RWPE1 (cell line): ENCODE data around the gene CCDC192.

Experiments
- CTCF ChIA-PET: fragments of 350-600 bp; sonication (Branson Sonifier 250); formaldehyde crosslinking; extraction: SDS; loops from one replicate; lab custom pipeline; 2021; lab: Yijun Ruan, JAX
- POLR2A ChIA-PET: fragments of 400-600 bp; formaldehyde crosslinking; extraction: SDS; loops from one replicate; lab custom pipeline; 2020; ENCODE audit warnings: antibody characterized with exemption; ENCODE audit not compliant: low non-redundant PET; lab: Yijun Ruan, JAX
- DNase-seq: peaks from one replicate; pipeline ENCODE4 v3.0.0; 2012; ENCODE audit warnings: low spot score
- H3K27ac ChIP-seq: fragments of 450-650 bp; 2 replicates; pipeline ENCODE4 v1.5.1; 2017
- TF ChIP-seq, protein P1 (sequence below): fragments of 450-650 bp; conservative IDR thresholded peaks from 2 replicates; pipeline ENCODE4 v1.5.1; 2017; ENCODE audit warnings: low read depth, mild to moderate bottlenecking

Gene CCDC192

DNA sequence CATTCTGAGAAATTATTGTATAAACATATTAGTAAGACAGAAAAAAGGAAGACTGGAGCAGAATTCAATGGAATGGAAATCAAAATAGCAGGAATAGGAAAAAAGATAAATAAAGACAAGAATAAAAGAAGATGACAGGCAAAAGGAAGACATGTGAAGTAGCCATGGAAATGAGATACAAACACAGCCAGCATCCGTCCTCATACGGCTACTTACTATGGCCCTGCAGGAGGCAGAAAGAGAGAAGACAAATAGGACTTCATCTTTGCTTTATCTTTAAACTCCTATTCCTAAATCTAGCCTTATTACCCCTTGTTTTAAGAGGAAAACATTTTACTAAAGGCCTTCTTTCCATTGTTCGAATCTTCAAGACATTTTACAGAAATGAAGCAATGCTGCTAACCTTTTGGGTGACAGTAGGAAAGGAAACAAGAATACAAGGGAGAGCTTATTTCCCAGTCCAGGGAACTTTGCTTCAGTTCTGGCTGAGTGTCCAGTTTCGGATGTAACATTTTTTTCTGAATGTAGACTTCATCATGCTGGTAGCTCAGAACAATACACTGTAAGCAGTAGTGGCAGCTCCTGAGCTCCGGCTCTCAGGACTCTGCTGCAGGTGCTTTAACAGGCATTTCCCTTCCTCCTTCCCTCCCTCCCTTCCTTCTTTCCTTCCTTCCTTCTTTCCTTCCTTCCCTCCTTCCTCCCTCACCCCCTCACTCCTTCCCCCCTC, 274.0 kb downstream of the CCDC192 start:
- TF ChIP-seq, protein P1, sequence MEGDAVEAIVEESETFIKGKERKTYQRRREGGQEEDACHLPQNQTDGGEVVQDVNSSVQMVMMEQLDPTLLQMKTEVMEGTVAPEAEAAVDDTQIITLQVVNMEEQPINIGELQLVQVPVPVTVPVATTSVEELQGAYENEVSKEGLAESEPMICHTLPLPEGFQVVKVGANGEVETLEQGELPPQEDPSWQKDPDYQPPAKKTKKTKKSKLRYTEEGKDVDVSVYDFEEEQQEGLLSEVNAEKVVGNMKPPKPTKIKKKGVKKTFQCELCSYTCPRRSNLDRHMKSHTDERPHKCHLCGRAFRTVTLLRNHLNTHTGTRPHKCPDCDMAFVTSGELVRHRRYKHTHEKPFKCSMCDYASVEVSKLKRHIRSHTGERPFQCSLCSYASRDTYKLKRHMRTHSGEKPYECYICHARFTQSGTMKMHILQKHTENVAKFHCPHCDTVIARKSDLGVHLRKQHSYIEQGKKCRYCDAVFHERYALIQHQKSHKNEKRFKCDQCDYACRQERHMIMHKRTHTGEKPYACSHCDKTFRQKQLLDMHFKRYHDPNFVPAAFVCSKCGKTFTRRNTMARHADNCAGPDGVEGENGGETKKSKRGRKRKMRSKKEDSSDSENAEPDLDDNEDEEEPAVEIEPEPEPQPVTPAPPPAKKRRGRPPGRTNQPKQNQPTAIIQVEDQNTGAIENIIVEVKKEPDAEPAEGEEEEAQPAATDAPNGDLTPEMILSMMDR = no peak
- no peak overlapping the region for H3K27ac ChIP-seq
- ChIA-PET POLR2A (no interaction called here), CTCF (interaction anchor here (0.9 kb wide), 1 partner anchor 23 kb away, joined by 3 read pairs; no protein-coding TSS in a partner anchor)
- DNase-seq = no peak

DNA sequence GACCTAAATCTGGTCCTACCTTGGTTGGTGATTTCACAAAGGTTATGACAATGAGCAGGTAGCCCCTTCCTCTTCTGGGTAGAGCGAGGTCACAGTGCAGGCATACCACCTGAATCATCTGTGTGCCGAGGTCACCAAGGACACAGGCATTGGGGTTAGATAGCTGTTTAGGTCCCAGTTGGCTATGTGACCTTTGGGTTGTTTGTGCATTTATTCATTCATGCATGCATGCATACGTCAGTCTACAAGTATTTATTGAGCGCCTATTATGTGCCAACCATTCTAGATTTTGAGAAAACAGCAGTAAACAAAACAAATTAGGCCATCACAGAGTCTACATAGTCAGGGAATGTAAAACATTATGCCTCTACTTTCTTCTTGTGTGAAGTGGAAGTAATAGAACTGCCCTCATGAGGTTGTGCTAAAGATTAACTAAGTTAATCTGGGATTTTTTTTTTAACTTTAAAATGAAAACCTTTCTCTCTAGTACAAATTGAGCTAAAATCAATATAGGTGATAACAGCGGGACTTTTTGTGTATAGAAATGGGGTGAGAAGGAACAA, 275.6 kb downstream of the CCDC192 start:
- CTCF ChIA-PET = interaction anchor here (0.6 kb wide), 1 partner anchor 421 kb away, joined by 6 read pairs; no protein-coding TSS in a partner anchor
- H3K27ac ChIP-seq = no peak overlapping the region
- POLR2A ChIA-PET = no interaction called here
- no peak for DNase-seq
- TF ChIP-seq, protein P1 = no peak

DNA sequence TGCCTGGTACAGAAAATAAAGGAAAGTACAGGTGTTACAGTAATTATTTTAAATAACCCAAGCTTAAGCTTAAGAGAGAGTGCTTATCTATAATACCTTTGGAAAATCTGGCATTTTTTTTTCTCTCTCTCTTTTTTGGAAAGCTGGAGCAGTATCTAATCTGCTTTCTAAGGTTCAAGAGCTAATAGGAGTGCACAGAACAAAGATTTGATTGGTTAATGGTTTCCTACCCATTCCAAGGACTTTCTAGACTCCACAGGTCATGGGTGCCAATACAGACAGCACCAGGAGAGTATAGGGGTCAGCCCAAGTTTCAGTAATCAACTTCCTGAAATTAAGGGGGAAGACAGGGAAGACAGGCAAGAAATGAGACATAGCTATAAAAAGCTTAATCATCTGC, 276.3 kb downstream of the CCDC192 start:
- CTCF ChIA-PET = no interaction called here
- H3K27ac ChIP-seq = no peak overlapping the region
- no peak for DNase-seq
- TF ChIP-seq, protein P1 = no peak
- POLR2A ChIA-PET = no interaction called here

DNA sequence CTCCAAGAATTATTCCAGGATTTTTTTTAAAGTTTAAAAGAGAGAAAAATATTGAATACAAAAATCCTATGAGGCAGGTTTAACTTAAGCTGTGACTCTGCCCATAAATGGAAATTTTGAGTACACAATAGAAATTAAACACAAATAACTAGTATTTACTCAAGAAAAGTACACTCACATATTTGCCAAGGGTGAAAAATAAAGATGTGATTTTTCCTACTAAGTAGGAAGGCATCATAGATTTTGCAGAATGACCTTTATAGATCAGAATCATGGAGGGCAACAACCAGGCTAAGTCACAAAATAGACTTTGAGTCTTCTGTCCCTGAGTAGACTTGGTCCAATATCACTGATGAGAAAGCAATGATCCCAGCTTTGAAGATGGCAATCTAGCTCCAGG, 277.7 kb downstream of the CCDC192 start:
- DNase-seq = no peak
- TF ChIP-seq, protein P1 = no peak
- H3K27ac ChIP-seq = no peak overlapping the region
- ChIA-PET CTCF (no interaction called here), POLR2A (no interaction called here)

DNA sequence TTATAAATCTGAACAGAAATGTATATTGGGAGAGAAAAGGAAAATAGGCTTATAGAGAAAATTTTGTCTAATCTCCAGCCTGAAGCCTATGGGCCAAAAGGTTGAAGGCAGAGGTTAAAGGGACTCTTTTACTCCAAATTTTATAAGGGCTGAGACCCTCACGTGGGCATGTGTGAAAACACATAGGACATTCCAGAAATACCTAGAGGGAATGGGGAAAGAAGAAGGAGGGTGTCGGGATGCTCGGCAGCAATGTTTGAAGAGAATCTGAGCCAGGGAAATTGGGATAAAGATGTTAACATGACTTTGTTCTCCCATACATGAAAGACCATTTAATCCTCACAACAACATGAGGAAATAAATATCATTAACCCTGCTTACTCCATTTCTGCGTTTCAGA, 278.3 kb downstream of the CCDC192 start:
- no peak for DNase-seq
- TF ChIP-seq, protein P1 = no peak
- no peak overlapping the region for H3K27ac ChIP-seq
- POLR2A ChIA-PET = no interaction called here
- CTCF ChIA-PET = interaction anchor here (1.1 to 1.4 kb wide), 2 partner anchors 22 to 73 kb away, joined by 3 to 4 read pairs; no protein-coding TSS in a partner anchor

DNA sequence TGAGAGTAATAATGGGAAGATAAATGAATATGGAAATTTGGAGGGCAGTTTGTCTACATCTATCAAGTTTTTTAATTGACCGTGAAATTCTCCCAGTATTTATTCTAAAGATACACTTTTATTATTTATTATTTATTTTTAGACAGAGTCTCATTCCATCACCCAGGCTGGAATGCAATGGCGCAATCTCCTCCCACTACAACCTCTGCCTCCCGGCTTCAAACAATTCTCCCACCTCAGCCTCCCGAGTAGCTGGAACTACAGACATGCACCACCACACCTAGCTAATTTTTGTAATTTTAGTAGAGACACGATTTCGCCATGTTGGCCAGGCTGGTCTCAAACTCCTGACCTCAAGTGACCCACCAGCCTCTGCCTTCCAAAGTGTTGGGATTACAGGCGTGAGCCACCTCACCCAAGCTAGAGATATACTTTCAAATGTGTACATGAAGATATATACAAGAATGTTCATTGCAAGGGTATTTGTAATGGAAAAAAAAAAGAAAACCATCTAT, 282.7 kb downstream of the CCDC192 start:
- CTCF ChIA-PET = no interaction called here
- TF ChIP-seq, protein P1 = no peak
- POLR2A ChIA-PET = no interaction called here
- no peak overlapping the region for H3K27ac ChIP-seq
- DNase-seq = no peak
